Measurements from ENCODE around the gene PLXNA4. TPM values are rescaled to one million over a fixed set of nuclear protein-coding genes. Genes with fewer than 3 reads are reported as not detected.

The PLXNA4 gene
- total RNA-seq, 2 donors from 2014 or later, result 0.41 to 2.8 TPM

DNA sequence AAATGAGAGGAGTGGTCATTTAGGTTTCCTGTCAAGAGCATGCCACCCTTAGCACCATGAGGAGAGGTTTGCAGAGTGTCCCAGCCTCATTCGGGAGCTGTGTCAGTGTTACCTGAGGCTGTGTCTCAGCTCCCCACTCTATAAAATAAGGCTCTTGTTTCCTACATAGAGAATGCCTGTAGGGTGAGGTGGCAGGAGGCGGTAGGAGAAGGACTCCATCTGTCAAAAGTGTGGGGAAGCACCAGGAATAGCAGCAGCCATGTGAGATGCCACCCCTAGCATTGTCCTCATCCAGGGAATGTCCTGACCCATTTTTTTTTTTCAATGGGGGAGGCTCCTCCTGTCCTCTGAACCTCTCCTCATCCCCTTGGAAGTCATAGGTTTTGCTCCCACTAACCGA is 451.2 kb downstream of the PLXNA4 start:
- intact Hi-C loops (cut with DNase I), result no loop called here
- Histone ChIP-seq H3K9me3 (no peaks in the 10 kb centered on the region), H3K36me3 (no peaks in the 10 kb centered on the region), H3K4me3 (no peak overlapping the region), H3K27ac (no peak overlapping the region), H3K4me1 (replicated peaks) (no peaks in the 10 kb centered on the region), H3K27me3 (replicated peaks; ENCODE audit: insufficient read depth) (no peaks in the 10 kb centered on the region)
- TF ChIP-seq POLR2A (IDR thresholded peaks at IDR 0.05) (no peak), POLR2AphosphoS5 (IDR thresholded peaks at IDR 0.05) (no peak)
- TF ChIP-seq, protein P1, sequence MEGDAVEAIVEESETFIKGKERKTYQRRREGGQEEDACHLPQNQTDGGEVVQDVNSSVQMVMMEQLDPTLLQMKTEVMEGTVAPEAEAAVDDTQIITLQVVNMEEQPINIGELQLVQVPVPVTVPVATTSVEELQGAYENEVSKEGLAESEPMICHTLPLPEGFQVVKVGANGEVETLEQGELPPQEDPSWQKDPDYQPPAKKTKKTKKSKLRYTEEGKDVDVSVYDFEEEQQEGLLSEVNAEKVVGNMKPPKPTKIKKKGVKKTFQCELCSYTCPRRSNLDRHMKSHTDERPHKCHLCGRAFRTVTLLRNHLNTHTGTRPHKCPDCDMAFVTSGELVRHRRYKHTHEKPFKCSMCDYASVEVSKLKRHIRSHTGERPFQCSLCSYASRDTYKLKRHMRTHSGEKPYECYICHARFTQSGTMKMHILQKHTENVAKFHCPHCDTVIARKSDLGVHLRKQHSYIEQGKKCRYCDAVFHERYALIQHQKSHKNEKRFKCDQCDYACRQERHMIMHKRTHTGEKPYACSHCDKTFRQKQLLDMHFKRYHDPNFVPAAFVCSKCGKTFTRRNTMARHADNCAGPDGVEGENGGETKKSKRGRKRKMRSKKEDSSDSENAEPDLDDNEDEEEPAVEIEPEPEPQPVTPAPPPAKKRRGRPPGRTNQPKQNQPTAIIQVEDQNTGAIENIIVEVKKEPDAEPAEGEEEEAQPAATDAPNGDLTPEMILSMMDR (IDR thresholded peaks at IDR 0.05), result no peak
- no peak for DNase-seq (ENCODE audit: low spot score)
- 68% methylated on average over 3 of the region's 3 CpGs for WGBS

DNA sequence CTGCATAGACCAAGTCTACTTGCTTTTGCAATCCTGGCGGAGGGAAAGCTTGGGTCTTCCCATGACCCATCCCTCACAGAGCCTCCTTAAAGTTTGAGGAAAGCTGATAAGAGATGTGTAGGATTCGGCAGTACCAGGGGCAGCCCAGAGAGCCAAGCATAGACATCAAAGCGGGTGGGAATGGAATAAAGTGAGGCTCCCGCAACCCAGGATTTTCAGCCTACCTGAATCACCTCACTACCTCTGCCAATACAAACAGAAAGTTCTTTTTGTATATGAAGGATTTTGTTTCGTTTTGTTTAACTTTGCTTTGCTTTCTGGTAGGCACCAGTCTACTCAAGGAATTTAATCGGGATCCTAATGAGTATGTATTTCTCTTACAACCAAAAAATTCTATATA is 451.7 kb downstream of the PLXNA4 start:
- H3K27ac ChIP-seq, result no peak overlapping the region
- H3K4me3 ChIP-seq, result no peak overlapping the region
- no peaks in the 10 kb centered on the region for H3K36me3 ChIP-seq
- intact Hi-C loops (cut with DNase I), result no loop called here
- no peaks in the 10 kb centered on the region for H3K4me1 ChIP-seq (replicated peaks)
- 35% methylated on average over 6 of the region's 6 CpGs for WGBS
- no peak for TF ChIP-seq POLR2A (IDR thresholded peaks at IDR 0.05)
- TF ChIP-seq, protein P1 (IDR thresholded peaks at IDR 0.05), result no peak
- TF ChIP-seq POLR2AphosphoS5 (IDR thresholded peaks at IDR 0.05), result no peak
- no peaks in the 10 kb centered on the region for H3K9me3 ChIP-seq
- no peaks in the 10 kb centered on the region for H3K27me3 ChIP-seq (replicated peaks; ENCODE audit: insufficient read depth)
- no peak for DNase-seq (ENCODE audit: low spot score)

DNA sequence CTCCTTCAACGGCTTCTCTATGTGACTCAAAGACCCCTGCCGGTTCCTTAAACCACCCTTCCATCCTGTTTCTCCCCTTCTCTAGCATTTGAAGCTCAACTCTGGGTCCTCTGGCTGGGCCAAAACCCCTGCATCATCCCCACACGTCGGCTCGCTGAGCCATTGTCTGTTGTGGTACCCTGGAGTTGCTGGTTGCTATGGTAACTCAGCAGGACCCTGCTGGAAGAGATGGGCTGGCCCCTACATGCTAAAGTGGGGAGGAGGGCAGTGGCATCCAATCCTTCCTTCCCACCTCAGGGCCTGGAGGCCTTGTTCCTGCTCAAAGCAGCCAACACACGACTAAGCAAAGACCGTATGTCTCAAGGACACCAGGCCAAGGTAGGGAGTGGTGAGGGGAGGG is 452.5 kb downstream of the PLXNA4 start:
- 73% methylated on average over 7 of the region's 7 CpGs for WGBS
- intact Hi-C loops (cut with DNase I), result no loop called here
- TF ChIP-seq POLR2A (IDR thresholded peaks at IDR 0.05) (no peak), POLR2AphosphoS5 (IDR thresholded peaks at IDR 0.05) (no peak)
- TF ChIP-seq, protein P1 (IDR thresholded peaks at IDR 0.05), result no peak
- DNase-seq (ENCODE audit: low spot score), result no peak
- H3K27ac ChIP-seq, result no peak overlapping the region
- no peaks in the 10 kb centered on the region for H3K4me1 ChIP-seq (replicated peaks)
- H3K36me3 ChIP-seq, result no peaks in the 10 kb centered on the region
- no peak overlapping the region for H3K4me3 ChIP-seq
- no peaks in the 10 kb centered on the region for H3K9me3 ChIP-seq
- H3K27me3 ChIP-seq (replicated peaks; ENCODE audit: insufficient read depth), result no peaks in the 10 kb centered on the region

DNA sequence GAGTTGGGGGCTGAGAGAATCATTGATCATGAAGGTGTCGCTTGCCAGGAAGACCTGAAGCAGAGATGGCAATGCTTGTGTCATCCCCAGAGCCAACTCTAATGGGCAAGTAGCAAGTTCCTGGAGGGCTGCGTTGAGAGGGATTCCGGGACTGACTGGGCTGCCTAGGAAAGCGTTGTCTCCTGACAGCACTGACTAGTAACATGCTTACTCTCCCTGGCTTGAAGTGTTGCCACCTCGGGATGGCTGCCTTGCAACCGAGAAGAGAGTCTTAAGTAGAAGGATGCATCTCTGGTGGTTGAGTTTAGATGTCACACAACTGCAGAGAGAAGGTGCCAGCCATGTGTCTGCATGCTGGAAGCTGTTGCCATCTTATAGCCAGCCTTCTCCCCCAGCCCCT is 453.4 kb downstream of the PLXNA4 start:
- no peak for DNase-seq (ENCODE audit: low spot score)
- no peaks in the 10 kb centered on the region for H3K27me3 ChIP-seq (replicated peaks; ENCODE audit: insufficient read depth)
- no peak overlapping the region for H3K27ac ChIP-seq
- H3K4me1 ChIP-seq (replicated peaks), result no peaks in the 10 kb centered on the region
- no peaks in the 10 kb centered on the region for H3K9me3 ChIP-seq
- whole genome bisulfite sequencing, result 88% methylated on average over 6 of the region's 6 CpGs
- TF ChIP-seq, protein P1 (IDR thresholded peaks at IDR 0.05), result no peak
- TF ChIP-seq POLR2A (IDR thresholded peaks at IDR 0.05), result no peak
- TF ChIP-seq POLR2AphosphoS5 (IDR thresholded peaks at IDR 0.05), result no peak
- H3K36me3 ChIP-seq, result no peaks in the 10 kb centered on the region
- intact Hi-C loops (cut with DNase I), result no loop called here
- no peak overlapping the region for H3K4me3 ChIP-seq

DNA sequence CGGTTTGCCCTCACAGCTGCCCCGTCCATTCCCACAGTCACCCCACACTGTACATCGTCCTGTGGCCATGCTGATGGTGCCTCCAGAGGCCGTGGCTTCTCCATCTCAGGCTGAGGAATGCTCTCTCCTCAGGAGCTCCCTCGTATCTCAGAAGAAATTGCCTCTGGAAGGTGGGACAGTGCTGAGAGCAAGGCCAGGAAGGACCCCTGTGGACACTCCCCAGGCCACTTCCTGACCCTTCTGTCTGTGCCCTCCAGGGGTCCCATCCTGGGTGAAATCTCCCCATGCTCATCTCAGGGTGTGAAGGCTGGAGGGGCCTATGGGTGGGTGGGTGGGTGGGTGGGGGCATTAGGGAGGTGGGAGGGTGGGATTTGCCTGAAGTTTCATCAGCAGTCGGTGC is 454.3 kb downstream of the PLXNA4 start:
- intact Hi-C loops (cut with DNase I), result no loop called here
- Histone ChIP-seq H3K36me3 (no peaks in the 10 kb centered on the region), H3K9me3 (no peaks in the 10 kb centered on the region), H3K4me3 (no peak overlapping the region), H3K4me1 (replicated peaks) (no peaks in the 10 kb centered on the region), H3K27me3 (replicated peaks; ENCODE audit: insufficient read depth) (no peaks in the 10 kb centered on the region), H3K27ac (no peak overlapping the region)
- DNase-seq (ENCODE audit: low spot score), result no peak
- WGBS, result 92% methylated on average over 6 of the region's 6 CpGs
- no peak for TF ChIP-seq POLR2AphosphoS5 (IDR thresholded peaks at IDR 0.05)
- TF ChIP-seq, protein P1 (IDR thresholded peaks at IDR 0.05), result no peak
- no peak for TF ChIP-seq POLR2A (IDR thresholded peaks at IDR 0.05)

Data from prostate gland (tissue), 2 donors.